ENCODE data around the gene AIRE. TPM values are rescaled to one million over a fixed set of nuclear protein-coding genes. Genes with fewer than 3 reads are reported as not detected.
"Not testable (repeated sequence)": the region's sequence is repeated elsewhere in the genome, so short reads cannot be mapped to it uniquely, and the experiment has no call there.

AIRE gene
- total RNA-seq, 2 experiments from 2014 or later: 0.11 to 0.16 TPM

DNA sequence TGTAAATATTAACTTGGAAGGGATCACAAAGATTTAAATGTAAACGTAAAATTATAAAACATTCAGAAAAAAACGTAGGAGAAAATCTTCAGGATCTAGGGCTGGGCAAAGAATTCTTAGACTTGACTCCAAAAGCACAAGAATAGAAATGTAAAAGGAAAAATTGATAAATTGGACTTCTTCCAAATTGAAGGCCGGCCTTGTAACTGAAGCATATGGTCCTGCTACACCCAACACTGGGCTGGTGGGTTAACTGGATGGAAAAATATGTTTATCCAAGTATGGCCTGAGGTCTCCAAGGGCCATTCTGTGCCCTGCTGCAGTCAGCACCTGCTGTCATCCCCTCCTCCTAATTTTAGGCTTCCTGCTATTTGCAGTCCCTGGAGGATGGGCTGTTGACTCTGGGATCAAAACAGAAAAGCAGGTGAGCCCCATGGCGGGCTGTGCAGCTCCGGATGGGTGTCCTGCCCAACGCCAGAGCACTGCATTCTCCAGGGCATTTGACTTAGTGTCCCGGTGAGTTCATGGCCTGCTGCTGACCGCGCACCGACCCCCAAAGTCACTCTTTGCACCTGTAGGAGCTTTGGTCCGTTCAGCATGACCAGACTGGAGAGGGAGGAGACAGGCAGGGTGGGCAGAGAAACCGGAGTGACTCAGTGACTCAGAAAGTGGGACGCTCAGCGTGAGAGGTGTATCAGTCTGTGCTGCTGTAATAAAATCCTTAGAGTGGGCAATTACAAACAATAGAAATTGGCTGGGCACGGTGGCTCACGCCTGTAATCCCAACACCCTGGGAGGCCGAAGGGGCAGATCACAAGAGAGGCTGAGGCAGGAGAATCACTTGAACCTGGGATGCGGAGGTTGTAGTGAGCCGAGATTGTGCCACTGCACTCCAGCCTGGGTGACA lies 6.1 kb upstream of the AIRE start:
- Histone ChIP-seq H3K4me3 (ENCODE audit: low read length) (no peak overlapping the region), H3K9me3 (ENCODE audit: control insufficient read depth in 1 of 2, insufficient read depth in 1 of 2, low read length in 2 of 2) (no peaks in the 10 kb centered on the region), H3K36me3 (ENCODE audit: insufficient read depth, low read length) (no peaks in the 10 kb centered on the region), H3K4me1 (ENCODE audit: insufficient read depth, low read length) (no peaks in the 10 kb centered on the region), H3K27me3 (ENCODE audit: control insufficient read depth in 1 of 2, insufficient read depth in 2 of 2, low read length in 2 of 2) (no peaks in the 10 kb centered on the region), H3K27ac (ENCODE audit: low read depth in 1 of 2, low read length in 2 of 2) (no peak overlapping the region)
- Mint-ChIP-seq H3K27ac (no peak overlapping the region), H3K9me3 (no peaks in the 10 kb centered on the region), H3K36me3 (ENCODE audit: low read depth) (no peaks in the 10 kb centered on the region), H3K4me1 (ENCODE audit: low read depth) (no peaks in the 10 kb centered on the region), H3K4me3 (no peak overlapping the region), H3K27me3 (no peaks in the 10 kb centered on the region)
- ATAC-seq (ENCODE audit: poor library complexity) (no peak), DNase-seq (no peak)
- intact Hi-C loops (cut with DNase I, micrococcal nuclease): no loop called here
- CTCF ChIA-PET: no interaction called here
- POLR2A ChIA-PET: no interaction called here
- TF ChIP-seq, protein P1, sequence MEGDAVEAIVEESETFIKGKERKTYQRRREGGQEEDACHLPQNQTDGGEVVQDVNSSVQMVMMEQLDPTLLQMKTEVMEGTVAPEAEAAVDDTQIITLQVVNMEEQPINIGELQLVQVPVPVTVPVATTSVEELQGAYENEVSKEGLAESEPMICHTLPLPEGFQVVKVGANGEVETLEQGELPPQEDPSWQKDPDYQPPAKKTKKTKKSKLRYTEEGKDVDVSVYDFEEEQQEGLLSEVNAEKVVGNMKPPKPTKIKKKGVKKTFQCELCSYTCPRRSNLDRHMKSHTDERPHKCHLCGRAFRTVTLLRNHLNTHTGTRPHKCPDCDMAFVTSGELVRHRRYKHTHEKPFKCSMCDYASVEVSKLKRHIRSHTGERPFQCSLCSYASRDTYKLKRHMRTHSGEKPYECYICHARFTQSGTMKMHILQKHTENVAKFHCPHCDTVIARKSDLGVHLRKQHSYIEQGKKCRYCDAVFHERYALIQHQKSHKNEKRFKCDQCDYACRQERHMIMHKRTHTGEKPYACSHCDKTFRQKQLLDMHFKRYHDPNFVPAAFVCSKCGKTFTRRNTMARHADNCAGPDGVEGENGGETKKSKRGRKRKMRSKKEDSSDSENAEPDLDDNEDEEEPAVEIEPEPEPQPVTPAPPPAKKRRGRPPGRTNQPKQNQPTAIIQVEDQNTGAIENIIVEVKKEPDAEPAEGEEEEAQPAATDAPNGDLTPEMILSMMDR (IDR thresholded peaks at IDR 0.05): no peak

DNA sequence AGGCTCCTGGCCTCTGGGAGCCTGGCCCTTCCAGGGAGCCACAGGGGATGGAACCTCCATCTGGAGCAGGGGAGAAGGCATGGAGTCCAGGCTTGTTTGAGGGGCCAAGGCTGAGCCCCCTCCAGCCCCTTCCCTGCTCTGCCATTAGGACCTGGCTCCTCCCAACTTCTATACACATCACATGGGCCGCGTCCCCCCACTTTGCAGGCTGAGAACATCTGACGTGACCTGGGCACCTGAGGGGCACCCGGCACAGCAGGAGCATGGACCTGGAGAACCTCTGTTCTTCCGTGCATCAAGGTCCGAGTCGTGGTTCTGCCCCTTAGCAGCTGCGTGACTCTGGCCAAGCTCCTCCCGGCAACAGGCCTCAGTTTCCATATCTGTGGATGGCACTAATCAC lies 3.9 kb upstream of the AIRE start:
- TF ChIP-seq, protein P1 (IDR thresholded peaks at IDR 0.05): no peak
- intact Hi-C loops (cut with DNase I, micrococcal nuclease): no loop called here
- no peak overlapping the region for H3K27ac Mint-ChIP-seq
- DNase-seq (peak in 1 of 14 experiments; percentile 8), ATAC-seq (ENCODE audit: poor library complexity) (no peak)
- no peak overlapping the region for H3K4me3 Mint-ChIP-seq
- Histone ChIP-seq H3K4me1 (ENCODE audit: insufficient read depth, low read length) (peaks cover 3% of the 10 kb centered on the region), H3K36me3 (ENCODE audit: insufficient read depth, low read length) (no peaks in the 10 kb centered on the region), H3K27me3 (ENCODE audit: control insufficient read depth in 1 of 2, insufficient read depth in 2 of 2, low read length in 2 of 2) (no peaks in the 10 kb centered on the region), H3K4me3 (ENCODE audit: low read length) (no peak overlapping the region), H3K9me3 (ENCODE audit: control insufficient read depth in 1 of 2, insufficient read depth in 1 of 2, low read length in 2 of 2) (no peaks in the 10 kb centered on the region), H3K27ac (ENCODE audit: low read depth in 1 of 2, low read length in 2 of 2) (no peak overlapping the region)
- H3K4me1 Mint-ChIP-seq (ENCODE audit: low read depth): no peaks in the 10 kb centered on the region
- H3K27me3 Mint-ChIP-seq: no peaks in the 10 kb centered on the region
- CTCF ChIA-PET: no interaction called here
- H3K36me3 Mint-ChIP-seq (ENCODE audit: low read depth): no peaks in the 10 kb centered on the region
- no peaks in the 10 kb centered on the region for H3K9me3 Mint-ChIP-seq
- POLR2A ChIA-PET: no interaction called here

DNA sequence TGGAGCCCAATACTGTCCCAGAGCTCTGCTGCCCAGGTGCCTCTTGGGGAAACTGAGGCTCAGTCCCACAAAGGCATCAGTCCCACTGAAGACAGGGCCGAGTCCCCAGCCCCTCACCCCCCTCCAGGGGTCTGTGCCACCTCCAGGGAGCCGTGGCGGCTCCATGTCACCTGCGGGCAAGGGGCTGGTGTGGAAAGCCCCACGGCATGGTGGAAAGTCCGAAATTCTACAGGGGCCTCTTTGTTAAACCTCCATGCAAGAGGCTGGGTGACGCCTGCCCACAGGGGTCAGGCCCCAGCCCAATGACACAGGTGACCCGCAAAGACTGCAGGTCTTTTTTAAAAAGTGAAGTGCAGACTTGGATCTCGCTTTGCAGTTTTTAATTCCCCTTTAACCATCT lies 3.3 kb upstream of the AIRE start:
- no peaks in the 10 kb centered on the region for H3K4me1 Mint-ChIP-seq (ENCODE audit: low read depth)
- POLR2A ChIA-PET: no interaction called here
- no peaks in the 10 kb centered on the region for H3K27me3 Mint-ChIP-seq
- no peaks in the 10 kb centered on the region for H3K9me3 ChIP-seq (ENCODE audit: control insufficient read depth in 1 of 2, insufficient read depth in 1 of 2, low read length in 2 of 2)
- no peaks in the 10 kb centered on the region for H3K27me3 ChIP-seq (ENCODE audit: control insufficient read depth in 1 of 2, insufficient read depth in 2 of 2, low read length in 2 of 2)
- ATAC-seq (ENCODE audit: poor library complexity): no peak
- no peak overlapping the region for H3K4me3 ChIP-seq (ENCODE audit: low read length)
- TF ChIP-seq, protein P1 (IDR thresholded peaks at IDR 0.05): no peak
- no peaks in the 10 kb centered on the region for H3K36me3 Mint-ChIP-seq (ENCODE audit: low read depth)
- no peak for DNase-seq
- no peaks in the 10 kb centered on the region for H3K9me3 Mint-ChIP-seq
- intact Hi-C loops (cut with DNase I, micrococcal nuclease): no loop called here
- no peak overlapping the region for H3K27ac Mint-ChIP-seq
- H3K4me1 ChIP-seq (ENCODE audit: insufficient read depth, low read length): peaks cover 6% of the 10 kb centered on the region
- no peak overlapping the region for H3K4me3 Mint-ChIP-seq
- no peaks in the 10 kb centered on the region for H3K36me3 ChIP-seq (ENCODE audit: insufficient read depth, low read length)
- CTCF ChIA-PET: no interaction called here
- H3K27ac ChIP-seq (ENCODE audit: low read depth in 1 of 2, low read length in 2 of 2): no peak overlapping the region

DNA sequence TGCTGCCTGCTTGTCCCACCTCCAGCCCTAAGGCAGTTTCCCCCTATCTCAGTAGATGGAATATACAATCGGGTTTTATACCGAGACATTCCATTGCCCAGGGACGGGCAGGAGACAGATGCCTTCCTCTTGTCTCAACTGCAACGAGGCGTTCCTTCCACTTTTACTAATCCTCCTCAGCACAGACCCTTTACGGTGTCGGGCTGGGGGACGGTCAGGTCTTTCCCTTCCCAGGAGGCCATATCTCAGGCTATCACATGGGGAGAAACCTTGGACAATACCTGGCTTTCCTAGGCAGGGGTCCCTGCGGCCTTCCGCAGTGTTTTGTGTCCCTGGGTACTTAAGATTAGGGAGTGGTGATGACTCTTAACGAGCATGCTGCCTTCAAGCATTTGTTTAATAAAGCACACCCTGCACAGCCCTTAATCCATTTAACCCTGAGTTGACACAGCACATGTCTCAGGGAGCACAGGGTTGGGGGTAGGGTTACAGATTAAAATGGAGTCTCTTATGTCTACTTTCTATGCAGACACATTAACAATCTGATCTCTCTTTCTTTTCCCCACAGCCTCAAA lies 2.4 kb upstream of the AIRE start:
- H3K9me3 ChIP-seq (ENCODE audit: control insufficient read depth in 1 of 2, insufficient read depth in 1 of 2, low read length in 2 of 2); H3K27me3 ChIP-seq (ENCODE audit: control insufficient read depth in 1 of 2, insufficient read depth in 2 of 2, low read length in 2 of 2); H3K9me3 Mint-ChIP-seq; intact Hi-C loops (cut with DNase I, micrococcal nuclease); H3K4me3 ChIP-seq (ENCODE audit: low read length); DNase-seq; POLR2A ChIA-PET; H3K4me3 Mint-ChIP-seq; ATAC-seq (ENCODE audit: poor library complexity); CTCF ChIA-PET; H3K36me3 ChIP-seq (ENCODE audit: insufficient read depth, low read length); H3K27ac ChIP-seq (ENCODE audit: low read depth in 1 of 2, low read length in 2 of 2); H3K36me3 Mint-ChIP-seq (ENCODE audit: low read depth); H3K27ac Mint-ChIP-seq; H3K4me1 Mint-ChIP-seq (ENCODE audit: low read depth); H3K27me3 Mint-ChIP-seq; H3K4me1 ChIP-seq (ENCODE audit: insufficient read depth, low read length): not testable (repeated sequence)

Data from CD4-positive, alpha-beta T cell (primary cell).